ENCODE measurements around the gene OR10T2.
"Not testable (repeated sequence)": the region's sequence is repeated elsewhere in the genome, so short reads cannot be mapped to it uniquely, and the experiment has no call there.

OR10T2 gene

GRCh38 chr1:158354255-158354654, 45.0 kb downstream of the OR10T2 start:
- H3K79me1 ChIP-seq (ENCODE audit: low read depth, low read length): no peaks in the 10 kb centered on the region
- no peak for DNase-seq (ENCODE audit: low spot score)
- H4K91ac ChIP-seq (ENCODE audit: low read depth, low read length, poor library complexity): no peak overlapping the region
- H3K14ac ChIP-seq (ENCODE audit: low read length): no peak overlapping the region
- no peak overlapping the region for H3K4me3 ChIP-seq (ENCODE audit: low read length in 2 of 2)
- no peak overlapping the region for H2BK12ac ChIP-seq (ENCODE audit: low read length)
- no peaks in the 10 kb centered on the region for H3K9me3 ChIP-seq (replicated peaks in 1 of 2; ENCODE audit: control insufficient read depth in 2 of 2, insufficient read depth in 1 of 2, low read depth in 1 of 2, low read length in 2 of 2)
- no peak overlapping the region for H3K23ac ChIP-seq (ENCODE audit: low read depth, low read length, poor library complexity)
- no peaks in the 10 kb centered on the region for H3K27me3 ChIP-seq (ENCODE audit: control insufficient read depth in 3 of 3, insufficient read depth in 3 of 3, low read depth in 1 of 3, low read length in 3 of 3)
- H3K27ac ChIP-seq (replicated peaks; ENCODE audit: low read length): no peak overlapping the region
- no peak overlapping the region for H2BK120ac ChIP-seq (ENCODE audit: low read depth, low read length)
- no peaks in the 10 kb centered on the region for H3K4me1 ChIP-seq (ENCODE audit: control insufficient read depth in 2 of 2, insufficient read depth in 1 of 2, low read depth in 1 of 2, low read length in 2 of 2)
- H2BK5ac ChIP-seq (ENCODE audit: low read length): no peak overlapping the region
- H3K18ac ChIP-seq (ENCODE audit: low read length): no peak overlapping the region
- no peak overlapping the region for H3K4me2 ChIP-seq (ENCODE audit: insufficient read depth, low read length, poor library complexity, severe bottlenecking)
- H2AFZ ChIP-seq (ENCODE audit: low read length): no peak overlapping the region
- H3K36me3 ChIP-seq (replicated peaks in 1 of 2; ENCODE audit: control insufficient read depth in 2 of 2, insufficient read depth in 2 of 2, low read length in 2 of 2): no peaks in the 10 kb centered on the region
- WGBS, 2 donors (ENCODE audit: extremely low coverage in 2 of 2, insufficient read length in 2 of 2, insufficient replicate concordance in 1 of 2): no CpG with 5 or more reads among the region's 2 CpGs
- H4K8ac ChIP-seq (ENCODE audit: low read depth, low read length): no peak overlapping the region
- no peak overlapping the region for H3K9ac ChIP-seq (ENCODE audit: low read depth, low read length, poor library complexity)
- H2BK15ac ChIP-seq (ENCODE audit: low read length): no peak overlapping the region
- no peak overlapping the region for H2AK5ac ChIP-seq (ENCODE audit: low read depth, low read length)
- H3K4ac ChIP-seq (ENCODE audit: low read length): no peak overlapping the region

GRCh38 chr1:158353303-158354075, 45.8 kb downstream of the OR10T2 start, which contains the start of gene CD1E:
TSS of gene CD1E (plus strand) at chr1:158353894. CDS start at chr1:158353989, 95 bp downstream.
- WGBS, 2 donors (ENCODE audit: extremely low coverage in 2 of 2, insufficient read length in 2 of 2, insufficient replicate concordance in 1 of 2): no CpG with 5 or more reads among the region's 6 CpGs

GRCh38 chr1:158348946-158349345, 50.3 kb downstream of the OR10T2 start:
- not testable (repeated sequence) for H3K36me3 ChIP-seq (replicated peaks in 1 of 2; ENCODE audit: control insufficient read depth in 2 of 2, insufficient read depth in 2 of 2, low read length in 2 of 2); DNase-seq (ENCODE audit: low spot score); H2BK5ac ChIP-seq (ENCODE audit: low read length); H2AFZ ChIP-seq (ENCODE audit: low read length); H2AK5ac ChIP-seq (ENCODE audit: low read depth, low read length); H3K27me3 ChIP-seq (ENCODE audit: control insufficient read depth in 3 of 3, insufficient read depth in 3 of 3, low read depth in 1 of 3, low read length in 3 of 3); H3K18ac ChIP-seq (ENCODE audit: low read length); H4K91ac ChIP-seq (ENCODE audit: low read depth, low read length, poor library complexity); H3K4me1 ChIP-seq (ENCODE audit: control insufficient read depth in 2 of 2, insufficient read depth in 1 of 2, low read depth in 1 of 2, low read length in 2 of 2); H3K27ac ChIP-seq (replicated peaks; ENCODE audit: low read length); H3K4me3 ChIP-seq (ENCODE audit: low read length in 2 of 2); H2BK15ac ChIP-seq (ENCODE audit: low read length); H2BK120ac ChIP-seq (ENCODE audit: low read depth, low read length); H2BK12ac ChIP-seq (ENCODE audit: low read length); H3K23ac ChIP-seq (ENCODE audit: low read depth, low read length, poor library complexity); H3K9me3 ChIP-seq (replicated peaks in 1 of 2; ENCODE audit: control insufficient read depth in 2 of 2, insufficient read depth in 1 of 2, low read depth in 1 of 2, low read length in 2 of 2); H3K4ac ChIP-seq (ENCODE audit: low read length); H3K79me1 ChIP-seq (ENCODE audit: low read depth, low read length); H3K4me2 ChIP-seq (ENCODE audit: insufficient read depth, low read length, poor library complexity, severe bottlenecking); H4K8ac ChIP-seq (ENCODE audit: low read depth, low read length); H3K14ac ChIP-seq (ENCODE audit: low read length); H3K9ac ChIP-seq (ENCODE audit: low read depth, low read length, poor library complexity)
- no CpG with 5 or more reads among the region's 24 CpGs for WGBS, 2 donors (ENCODE audit: extremely low coverage in 2 of 2, insufficient read length in 2 of 2, insufficient replicate concordance in 1 of 2)

More at GRCh38 chr1:158353303-158354075, 45.8 kb downstream of the OR10T2 start, which contains the start of gene CD1E:
- DNase-seq (ENCODE audit: low spot score): no peak
- Histone ChIP-seq H3K9me3 (replicated peaks in 1 of 2; ENCODE audit: control insufficient read depth in 2 of 2, insufficient read depth in 1 of 2, low read depth in 1 of 2, low read length in 2 of 2) (no peaks in the 10 kb centered on the region), H3K27ac (replicated peaks; ENCODE audit: low read length) (no peak within 1 kb of the TSS), H3K4ac (ENCODE audit: low read length) (no peak within 1 kb of the TSS), H2BK12ac (ENCODE audit: low read length) (no peak within 1 kb of the TSS), H3K27me3 (ENCODE audit: control insufficient read depth in 3 of 3, insufficient read depth in 3 of 3, low read depth in 1 of 3, low read length in 3 of 3) (no peaks in the 10 kb centered on the region), H2BK15ac (ENCODE audit: low read length) (no peak within 1 kb of the TSS), H4K91ac (ENCODE audit: low read depth, low read length, poor library complexity) (no peak within 1 kb of the TSS), H2BK5ac (ENCODE audit: low read length) (no peak within 1 kb of the TSS), H3K9ac (ENCODE audit: low read depth, low read length, poor library complexity) (no peak within 1 kb of the TSS), H3K14ac (ENCODE audit: low read length) (no peak within 1 kb of the TSS), H2AK5ac (ENCODE audit: low read depth, low read length) (no peak within 1 kb of the TSS), H3K4me2 (ENCODE audit: insufficient read depth, low read length, poor library complexity, severe bottlenecking) (no peak within 1 kb of the TSS), H3K4me1 (ENCODE audit: control insufficient read depth in 2 of 2, insufficient read depth in 1 of 2, low read depth in 1 of 2, low read length in 2 of 2) (no peaks in the 10 kb centered on the region), H4K8ac (ENCODE audit: low read depth, low read length) (no peak within 1 kb of the TSS), H3K18ac (ENCODE audit: low read length) (no peak within 1 kb of the TSS), H2BK120ac (ENCODE audit: low read depth, low read length) (no peak within 1 kb of the TSS), H2AFZ (ENCODE audit: low read length) (no peak within 1 kb of the TSS), H3K4me3 (ENCODE audit: low read length in 2 of 2) (no peak within 1 kb of the TSS), H3K36me3 (replicated peaks in 1 of 2; ENCODE audit: control insufficient read depth in 2 of 2, insufficient read depth in 2 of 2, low read length in 2 of 2) (no peaks in the 10 kb centered on the region), H3K23ac (ENCODE audit: low read depth, low read length, poor library complexity) (no peak within 1 kb of the TSS), H3K79me1 (ENCODE audit: low read depth, low read length) (no peaks in the 10 kb centered on the region)

Measured in neuronal stem cell (in vitro differentiated cells).